Endothelial cell of umbilical vein (primary cell): ENCODE measurements around the gene SDR39U1. TPM values are rescaled to one million over a fixed set of nuclear protein-coding genes. Genes with fewer than 3 reads are reported as not detected.

Experiments used
- BruUV-seq: library from RNA; stranded (reverse); fragments of 400-500 nt; replicated peaks from 2 replicates; lab custom pipeline; 2021; lab: Mats Ljungman, UMichigan
- CTCF ChIA-PET: fragments of 300-600, 350-600 bp; sonication (Branson Sonifier 250); formaldehyde crosslinking; loops from one replicate; lab custom pipeline; 2021; ENCODE audit warnings: antibody characterized with exemption, inconsistent platforms; lab: Charles Lee
- POLR2A ChIA-PET: fragments of 300-600, 350-600 bp; sonication (Branson Sonifier 250); formaldehyde crosslinking; loops from one replicate; lab custom pipeline; 2021; ENCODE audit warnings: antibody characterized with exemption, inconsistent platforms; lab: Charles Lee
- DNase-seq: peaks from one replicate; pipeline ENCODE4 v3.0.0-alpha.2; 2011; ENCODE audit warnings: low read depth, low spot score
- FAIRE-seq: peaks from 2 replicates; lab custom pipeline; 2011; peaks lifted over from hg19 to GRCh38; lab: Jason Lieb, UNC
- H2AFZ ChIP-seq: 2 replicates; pipeline ENCODE4 v1.6.0; 2012; ENCODE audit warnings: low read depth, low read length, control low read depth, inconsistent platforms
- H3K27ac ChIP-seq: 2 replicates; pipeline ENCODE4 v1.5.1; 2011; ENCODE audit warnings: low read depth, mild to moderate bottlenecking, control low read depth, low read length, moderate library complexity; ENCODE audit not compliant: insufficient read depth
- H3K27me3 ChIP-seq, 2 experiments: 2 replicates each; pipeline versions ENCODE4 v1.6.0 to v1.6.1; 2011; ENCODE audit warnings: low read length in 2 of 2, mixed read lengths in 1 of 2; ENCODE audit not compliant: control insufficient read depth in 2 of 2, insufficient read depth in 2 of 2
- H3K36me3 ChIP-seq, 2 experiments: 2 replicates in 1 of 2; 3 replicates in 1 of 2; pipeline ENCODE4 v1.5.1; 2011; ENCODE audit warnings: low read length in 2 of 2, mild to moderate bottlenecking in 1 of 2, moderate library complexity in 1 of 2; ENCODE audit not compliant: control insufficient read depth in 2 of 2, insufficient read depth in 2 of 2; ENCODE audit errors: extremely low read depth in 1 of 2
- H3K4me1 ChIP-seq: 3 replicates; pipeline ENCODE4 v1.5.1; 2011; ENCODE audit warnings: mild to moderate bottlenecking, low read length; ENCODE audit not compliant: control insufficient read depth, insufficient read depth; ENCODE audit errors: extremely low read depth
- H3K4me2 ChIP-seq: 2 replicates; pipeline ENCODE4 v1.6.1; 2011; ENCODE audit warnings: low read length, control low read depth, mixed read lengths; ENCODE audit not compliant: insufficient read depth
- H3K4me3 ChIP-seq, 3 experiments: fragments of 200-600 bp in 1 of 3; sonication (generic), shearing (Covaris generic) in 1 of 3; replicated peaks in 1 of 3; 2 replicates each; pipeline ENCODE4 v1.5.1; 2011 to 2016; ENCODE audit warnings: control low read depth in 3 of 3, low read length in 3 of 3, mild to moderate bottlenecking in 2 of 3, inconsistent platforms in 1 of 3, low read depth in 1 of 3, moderate library complexity in 1 of 3; ENCODE audit not compliant: insufficient read depth in 1 of 3
- H3K79me2 ChIP-seq: 2 replicates; pipeline ENCODE4 v1.6.0; 2012; ENCODE audit warnings: low read length, inconsistent platforms; ENCODE audit not compliant: control insufficient read depth, insufficient read depth
- H3K9ac ChIP-seq: replicated peaks from 2 replicates; pipeline ENCODE3; 2011; ENCODE audit warnings: low read length, control low read depth; ENCODE audit not compliant: insufficient read depth; ENCODE audit errors: extremely low read depth
- H3K9me1 ChIP-seq: replicated peaks from 3 replicates; pipeline ENCODE4 v1.6.0; 2011; ENCODE audit warnings: mild to moderate bottlenecking, low read length; ENCODE audit not compliant: control insufficient read depth, insufficient read depth; ENCODE audit errors: extremely low read depth
- H3K9me3 ChIP-seq: replicated peaks from 2 replicates; pipeline ENCODE4 v1.5.1; 2012; ENCODE audit warnings: low read length, inconsistent platforms; ENCODE audit not compliant: control insufficient read depth, insufficient read depth
- H4K20me1 ChIP-seq: replicated peaks from 2 replicates; pipeline ENCODE3; 2011; ENCODE audit warnings: mild to moderate bottlenecking, low read length; ENCODE audit not compliant: control insufficient read depth, insufficient read depth; ENCODE audit errors: extremely low read depth
- POLR2A ChIP-seq: IDR thresholded peaks from 2 replicates; pipeline ENCODE4 v1.6.1; 2012; ENCODE audit warnings: low read depth, mild to moderate bottlenecking, control low read depth, low read length
- POLR2AphosphoS5 ChIP-seq: IDR thresholded peaks from 2 replicates; pipeline ENCODE4 v1.6.1; 2012; ENCODE audit warnings: low read depth, mild to moderate bottlenecking, control low read depth, low read length, moderate library complexity; ENCODE audit not compliant: insufficient read depth
- dilution Hi-C: fragments of 300-500 bp; cut with MboI; formaldehyde crosslinking; loops from one replicate; pipeline ENCODE4 v1.15.0; 2019; ENCODE audit warnings: low sequenced_read_pairs; ENCODE audit not compliant: extremely low pct_ligation_motif_present
- intact Hi-C: fragments of 100-400 bp; cut with micrococcal nuclease; formaldehyde crosslinking; loops from one replicate; pipeline ENCODE4 v1.10.0; 2022
- polyA plus RNA-seq, 4 experiments: library from polyadenylated mRNA; depleted of rRNA in 3 of 4; stranded (reverse) in 3 of 4; unstranded in 1 of 4; fragments of >200 nt; gene quantifications; 2 replicates each; pipeline versions ENCODE4 v1.2.1 to v1.2.3, GENCODE V29; 2011 to 2012; ENCODE audit warnings: missing spikeins in 1 of 4
- total RNA-seq: library from RNA; stranded (reverse); gene quantifications from 2 replicates; pipeline ENCODE4 v1.2.3, GENCODE V29; 2021
- TF ChIP-seq, protein P1 (sequence below): IDR thresholded peaks from 2 replicates; pipeline ENCODE4 v1.6.1; 2011; ENCODE audit not compliant: insufficient read depth, insufficient read length
- TF ChIP-seq, protein P2 (sequence below), 2 donors: IDR thresholded peaks; 1 replicate in 1 of 2; 2 replicates in 1 of 2; pipeline ENCODE4 v1.5.1; 2011; ENCODE audit warnings: low read length in 2 of 2, mild to moderate bottlenecking in 2 of 2, moderate library complexity in 2 of 2, control low read depth in 1 of 2, inconsistent platforms in 1 of 2, low read depth in 1 of 2; ENCODE audit not compliant: insufficient read depth in 1 of 2; ENCODE audit errors: extremely low read depth in 1 of 2

SDR39U1 gene
- total and polyA plus RNA-seq, 2 donors (not counting 3 experiments of a cell fraction or from before 2014, with no cell fraction given) = 40.2 to 72.6 TPM

DNA sequence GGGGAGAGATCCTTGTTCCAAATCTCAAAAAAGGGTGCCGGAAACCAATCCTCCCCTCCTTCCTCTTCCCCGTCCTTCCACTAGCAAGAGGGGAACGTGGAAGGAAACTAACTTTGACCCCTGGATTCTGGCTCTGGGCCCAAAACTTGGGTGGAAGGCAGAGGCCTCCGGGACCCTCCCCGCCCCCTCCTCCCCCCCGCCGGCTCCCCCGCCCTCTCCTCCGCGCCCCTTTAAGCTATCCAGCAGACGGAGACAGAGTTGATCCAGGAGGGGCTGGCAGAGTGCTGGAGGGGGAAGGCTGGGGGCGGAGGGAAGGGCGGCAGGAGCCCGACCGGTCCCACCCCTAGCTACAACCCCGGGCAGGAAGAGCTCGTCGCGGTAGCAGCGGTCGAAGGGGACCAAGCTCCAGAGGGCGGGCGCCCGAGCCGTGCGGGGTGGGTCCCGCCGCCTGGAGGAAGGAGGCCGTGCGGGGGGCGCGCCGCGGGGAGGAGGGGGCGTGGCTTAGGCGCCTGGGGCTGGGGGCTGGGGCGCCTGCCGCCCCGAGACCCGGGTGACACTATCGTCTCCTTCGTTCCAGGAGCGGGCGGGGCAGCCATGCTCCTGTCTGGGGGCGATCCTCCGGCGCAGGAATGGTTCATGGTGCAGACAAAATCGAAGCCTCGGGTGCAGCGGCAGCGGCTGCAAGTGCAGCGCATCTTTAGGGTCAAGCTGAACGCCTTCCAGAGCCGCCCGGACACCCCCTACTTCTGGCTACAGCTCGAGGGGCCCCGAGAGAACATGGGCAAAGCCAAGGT lies 43.7 kb downstream of the SDR39U1 start, which contains the start of gene NYNRIN:
Gene NYNRIN, plus strand, starts transcription at position 351 of the 794 bp plus-strand sequence. Its CDS starts 244 bp downstream, at position 595.
- Histone ChIP-seq H2AFZ (peak within 1 kb of the TSS; percentile 40), H3K27ac (no peak within 1 kb of the TSS), H3K36me3 (no peaks in the 10 kb centered on the region), H3K9ac (no peak within 1 kb of the TSS), H3K4me3 (peak within 1 kb of the TSS; percentile 69 to 78 (median 69)), H3K9me1 (no peaks in the 10 kb centered on the region), H3K79me2 (peaks cover under 1% of the 10 kb centered on the region), H3K4me1 (peaks cover 31% of the 10 kb centered on the region), H3K9me3 (no peaks in the 10 kb centered on the region), H4K20me1 (no peaks in the 10 kb centered on the region), H3K27me3 (no peaks in the 10 kb centered on the region), H3K4me2 (peak within 1 kb of the TSS; percentile 51)
- peak; percentile 77 for FAIRE-seq
- no TSS peak for BruUV-seq
- intact Hi-C loops (no loop called here), dilution Hi-C loops (no loop called here)
- POLR2A ChIA-PET = interaction anchor here (0.6 to 1.5 kb wide), 6 partner anchors 20 to 1337 kb away, joined by 3 to 9 read pairs (median 4); partner anchors contain the start of genes CBLN3, KHNYN and RIPK3
- TF ChIP-seq, protein P1, sequence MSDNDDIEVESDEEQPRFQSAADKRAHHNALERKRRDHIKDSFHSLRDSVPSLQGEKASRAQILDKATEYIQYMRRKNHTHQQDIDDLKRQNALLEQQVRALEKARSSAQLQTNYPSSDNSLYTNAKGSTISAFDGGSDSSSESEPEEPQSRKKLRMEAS = no peak
- TF ChIP-seq POLR2AphosphoS5 (peak; percentile 41), POLR2A (peak; percentile 48)
- TF ChIP-seq, protein P2, sequence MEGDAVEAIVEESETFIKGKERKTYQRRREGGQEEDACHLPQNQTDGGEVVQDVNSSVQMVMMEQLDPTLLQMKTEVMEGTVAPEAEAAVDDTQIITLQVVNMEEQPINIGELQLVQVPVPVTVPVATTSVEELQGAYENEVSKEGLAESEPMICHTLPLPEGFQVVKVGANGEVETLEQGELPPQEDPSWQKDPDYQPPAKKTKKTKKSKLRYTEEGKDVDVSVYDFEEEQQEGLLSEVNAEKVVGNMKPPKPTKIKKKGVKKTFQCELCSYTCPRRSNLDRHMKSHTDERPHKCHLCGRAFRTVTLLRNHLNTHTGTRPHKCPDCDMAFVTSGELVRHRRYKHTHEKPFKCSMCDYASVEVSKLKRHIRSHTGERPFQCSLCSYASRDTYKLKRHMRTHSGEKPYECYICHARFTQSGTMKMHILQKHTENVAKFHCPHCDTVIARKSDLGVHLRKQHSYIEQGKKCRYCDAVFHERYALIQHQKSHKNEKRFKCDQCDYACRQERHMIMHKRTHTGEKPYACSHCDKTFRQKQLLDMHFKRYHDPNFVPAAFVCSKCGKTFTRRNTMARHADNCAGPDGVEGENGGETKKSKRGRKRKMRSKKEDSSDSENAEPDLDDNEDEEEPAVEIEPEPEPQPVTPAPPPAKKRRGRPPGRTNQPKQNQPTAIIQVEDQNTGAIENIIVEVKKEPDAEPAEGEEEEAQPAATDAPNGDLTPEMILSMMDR (IDR thresholded peaks at IDR 0.05; ENCODE audit: extremely low read depth in 1 of 2, insufficient read depth in 1 of 2, low read depth in 1 of 2, low read length in 2 of 2) = no peak
- peak; percentile 58 for DNase-seq
- CTCF ChIA-PET = interaction anchor here (0.7 to 4.7 kb wide), 11 partner anchors 8 to 68 kb away, joined by 3 to 34 read pairs (median 3); no protein-coding TSS in a partner anchor
